RCC 7860 (cell line): ENCODE results near the gene CA10.

Experiments used
- DNase-seq: peaks from one replicate; pipeline ENCODE4 v3.0.0-alpha.2; 2015; ENCODE audit warnings: low spot score
- FAIRE-seq: peaks from 2 replicates; lab custom pipeline; 2012; peaks lifted over from hg19 to GRCh38; lab: Jason Lieb, UNC

CA10 gene

GRCh38 chr17:51820766-51821165 lies 337.7 kb downstream of the CA10 start:
- DNase-seq (no peak), FAIRE-seq (no peak)

- FAIRE-seq = no peak
- no peak for DNase-seq
Observed at GRCh38 chr17:51820252-51820651, 338.3 kb downstream of the CA10 start.

- FAIRE-seq (no peak), DNase-seq (no peak)
Observed at GRCh38 chr17:51819341-51820219, 338.9 kb downstream of the CA10 start.

- FAIRE-seq = no peak
- no peak for DNase-seq
Observed at GRCh38 chr17:51818777-51819176, 339.7 kb downstream of the CA10 start.

- FAIRE-seq = no peak
- no peak for DNase-seq
Observed at GRCh38 chr17:51817955-51818354, 340.6 kb downstream of the CA10 start.

- FAIRE-seq (no peak), DNase-seq (no peak)
Observed at GRCh38 chr17:51817117-51817516, 341.4 kb downstream of the CA10 start.

GRCh38 chr17:51815097-51815496 lies 343.4 kb downstream of the CA10 start:
- no peak for FAIRE-seq
- no peak for DNase-seq

- no peak for FAIRE-seq
- DNase-seq = no peak
Observed at GRCh38 chr17:51814521-51814920, 344.0 kb downstream of the CA10 start.

- FAIRE-seq (no peak), DNase-seq (no peak)
Observed at GRCh38 chr17:51813784-51814174, 344.7 kb downstream of the CA10 start.

GRCh38 chr17:51813140-51813783 lies 345.3 kb downstream of the CA10 start:
- DNase-seq (no peak), FAIRE-seq (no peak)

GRCh38 chr17:51807460-51807859 lies 351.1 kb downstream of the CA10 start:
- DNase-seq (no peak), FAIRE-seq (no peak)

GRCh38 chr17:51805765-51806164 lies 352.7 kb downstream of the CA10 start:
- DNase-seq (no peak), FAIRE-seq (no peak)

GRCh38 chr17:51805185-51805584 lies 353.3 kb downstream of the CA10 start:
- DNase-seq (no peak), FAIRE-seq (no peak)

GRCh38 chr17:51803161-51803560 lies 355.4 kb downstream of the CA10 start:
- FAIRE-seq (no peak), DNase-seq (no peak)

- FAIRE-seq (no peak), DNase-seq (no peak)
Observed at GRCh38 chr17:51802544-51802943, 356.0 kb downstream of the CA10 start.

GRCh38 chr17:51801626-51802025 lies 356.9 kb downstream of the CA10 start:
- DNase-seq = no peak
- FAIRE-seq = no peak

- no peak for DNase-seq
- no peak for FAIRE-seq
Observed at GRCh38 chr17:51799981-51800380, 358.5 kb downstream of the CA10 start.

GRCh38 chr17:51799240-51799639 lies 359.3 kb downstream of the CA10 start:
- FAIRE-seq (no peak), DNase-seq (no peak)

GRCh38 chr17:51797150-51797549 lies 361.4 kb downstream of the CA10 start:
- DNase-seq (no peak), FAIRE-seq (no peak)

- no peak for FAIRE-seq
Observed at GRCh38 chr17:51796026-51796425, 362.5 kb downstream of the CA10 start.

GRCh38 chr17:51795401-51795800 lies 363.1 kb downstream of the CA10 start:
- DNase-seq (no peak), FAIRE-seq (no peak)

More at GRCh38 chr17:51796026-51796425, 362.5 kb downstream of the CA10 start:
- no peak for DNase-seq

GRCh38 chr17:51794466-51794865 lies 364.0 kb downstream of the CA10 start:
- DNase-seq (no peak), FAIRE-seq (no peak)
